ENCODE data around the gene FAS. TPM values are rescaled to one million over a fixed set of nuclear protein-coding genes. Genes with fewer than 3 reads are reported as not detected.

FAS gene
- total RNA-seq, 4 donors from 2014 or later, result 10.0 to 27.2 (median 23.6) TPM

- no peak for TF ChIP-seq CTCF (IDR thresholded peaks at IDR 0.05; ENCODE audit: low read depth)
These were observed 19.2 kb upstream of the FAS start for GRCh38 chr10:88971221-88972061.

GRCh38 chr10:88974012-88974411, 16.6 kb upstream of the FAS start:
- no peak for TF ChIP-seq CTCF (IDR thresholded peaks at IDR 0.05; ENCODE audit: low read depth)

GRCh38 chr10:88974446-88975376, 15.9 kb upstream of the FAS start:
- TF ChIP-seq CTCF (IDR thresholded peaks at IDR 0.05; ENCODE audit: low read depth), result no peak

- no peak for TF ChIP-seq CTCF (IDR thresholded peaks at IDR 0.05; ENCODE audit: low read depth)
These were observed 15.2 kb upstream of the FAS start for GRCh38 chr10:88975377-88975720.

GRCh38 chr10:88978463-88978862, 12.1 kb upstream of the FAS start:
- TF ChIP-seq CTCF (IDR thresholded peaks at IDR 0.05; ENCODE audit: low read depth), result no peak

- no peak for TF ChIP-seq CTCF (IDR thresholded peaks at IDR 0.05; ENCODE audit: low read depth)
These were observed 11.4 kb upstream of the FAS start for GRCh38 chr10:88979153-88979562.

GRCh38 chr10:88979603-88980002, 11.0 kb upstream of the FAS start:
- no peak for TF ChIP-seq CTCF (IDR thresholded peaks at IDR 0.05; ENCODE audit: low read depth)
